ENCODE measurements around the gene GNAI1.

Gene GNAI1

DNA sequence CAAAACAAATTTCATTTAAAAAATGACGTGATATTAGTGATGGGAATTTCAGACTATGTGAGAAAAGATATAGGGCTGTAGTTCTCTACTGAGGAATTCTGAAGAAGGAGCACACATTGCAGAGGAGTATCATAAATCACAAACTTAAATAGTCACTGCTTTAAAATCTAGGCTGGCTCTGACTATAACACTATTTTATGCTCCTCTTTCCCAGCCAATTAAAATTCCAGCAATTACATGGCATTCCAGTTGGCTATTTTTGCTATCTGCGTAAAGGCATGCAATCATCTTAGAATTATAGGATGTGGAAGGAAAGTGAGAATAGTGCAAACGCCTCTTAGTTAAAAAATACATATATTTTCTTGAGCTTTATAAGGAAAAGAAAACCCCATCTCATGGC is 123.1 kb downstream of the GNAI1 start:
- no peak for DNase-seq

DNA sequence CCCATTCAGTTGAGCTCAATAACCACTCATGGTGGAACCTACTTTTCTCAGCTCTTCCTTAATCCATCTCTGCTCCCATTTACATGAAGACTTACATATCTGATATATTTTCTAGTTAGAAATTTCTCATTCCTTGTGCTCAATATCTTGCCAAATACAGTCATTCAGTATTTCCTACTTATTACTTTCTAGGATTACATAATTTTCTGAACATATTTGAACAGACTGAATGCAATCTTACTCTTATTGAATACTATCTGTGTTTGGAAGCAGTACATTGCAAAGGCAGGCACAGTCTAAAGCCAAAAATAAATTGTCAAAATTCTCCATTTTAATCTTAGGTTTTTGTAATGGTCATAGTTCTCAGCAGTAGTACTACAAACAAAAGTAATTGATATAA is 126.0 kb downstream of the GNAI1 start:
- DNase-seq, result no peak

DNA sequence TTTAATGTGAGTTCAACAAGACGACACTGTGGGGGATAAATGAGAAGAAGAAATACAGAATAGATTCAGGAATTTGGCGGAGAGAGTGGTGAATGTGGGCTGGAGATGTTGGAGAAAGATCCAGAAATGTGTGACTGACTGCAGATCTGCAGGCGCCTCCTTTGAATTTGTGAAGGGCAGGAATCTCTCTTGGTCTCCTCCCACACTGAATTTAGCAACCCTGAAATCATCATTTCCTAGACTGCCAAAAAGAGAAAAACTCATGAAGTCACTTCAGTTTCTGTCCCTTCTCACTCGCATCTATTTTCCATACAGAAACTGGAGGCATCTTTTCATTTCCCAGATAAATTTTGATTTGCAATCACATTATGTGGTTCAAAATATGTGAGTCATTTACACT is 128.7 kb downstream of the GNAI1 start:
- no peak for DNase-seq

DNA sequence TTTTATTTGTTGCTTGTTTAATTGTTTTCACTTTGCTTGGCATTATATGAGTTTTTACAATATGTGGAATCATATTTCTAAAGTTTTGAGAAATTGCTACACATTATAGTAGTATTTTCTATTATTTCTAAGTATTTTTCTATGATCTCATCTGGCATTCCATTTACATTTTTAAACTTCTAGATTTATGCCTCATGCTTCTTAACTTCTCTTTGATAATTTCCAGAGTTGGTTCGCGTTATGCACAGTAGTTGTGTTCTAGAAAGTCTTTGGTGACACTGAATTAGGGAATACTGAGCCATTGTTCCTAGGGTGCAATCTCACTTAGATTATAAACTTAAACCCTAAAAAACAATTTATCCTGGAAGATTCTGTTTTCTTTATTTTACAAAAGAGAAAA is 129.2 kb downstream of the GNAI1 start:
- no peak for DNase-seq

DNA sequence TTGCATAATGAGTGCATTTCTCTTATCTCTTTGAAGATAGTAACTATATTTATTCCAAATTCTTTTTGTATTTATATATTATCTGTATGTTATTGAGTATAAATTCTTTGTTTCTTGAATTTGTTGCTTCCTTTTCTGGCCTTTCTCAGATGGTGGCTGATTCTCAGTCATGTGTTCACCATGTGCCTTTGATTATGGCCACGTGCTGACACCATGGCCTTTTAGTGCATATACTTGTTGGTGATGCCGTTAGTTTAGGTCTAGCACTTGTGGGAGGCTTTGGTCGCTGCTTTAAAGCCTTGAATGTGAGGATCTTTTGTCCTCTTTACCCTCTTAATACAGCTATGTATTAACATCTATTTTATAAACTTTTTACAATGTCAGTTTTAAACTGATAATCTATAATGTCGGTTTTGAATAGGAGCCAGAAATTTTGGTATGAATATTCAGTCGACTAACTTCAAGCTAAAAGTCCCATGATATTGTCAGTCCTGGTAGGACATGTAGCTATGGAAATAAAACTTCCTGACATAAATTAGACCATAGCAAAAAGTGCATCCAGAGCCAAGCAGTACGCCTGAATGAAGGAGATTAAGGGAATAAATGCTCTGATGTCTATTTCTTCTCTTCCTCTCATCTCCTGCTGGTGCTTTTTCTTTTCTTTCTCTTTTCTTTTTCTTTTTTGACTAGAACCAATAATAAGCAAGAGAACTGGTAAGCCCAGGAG is 130.3 kb downstream of the GNAI1 start:
- no peak for DNase-seq

DNA sequence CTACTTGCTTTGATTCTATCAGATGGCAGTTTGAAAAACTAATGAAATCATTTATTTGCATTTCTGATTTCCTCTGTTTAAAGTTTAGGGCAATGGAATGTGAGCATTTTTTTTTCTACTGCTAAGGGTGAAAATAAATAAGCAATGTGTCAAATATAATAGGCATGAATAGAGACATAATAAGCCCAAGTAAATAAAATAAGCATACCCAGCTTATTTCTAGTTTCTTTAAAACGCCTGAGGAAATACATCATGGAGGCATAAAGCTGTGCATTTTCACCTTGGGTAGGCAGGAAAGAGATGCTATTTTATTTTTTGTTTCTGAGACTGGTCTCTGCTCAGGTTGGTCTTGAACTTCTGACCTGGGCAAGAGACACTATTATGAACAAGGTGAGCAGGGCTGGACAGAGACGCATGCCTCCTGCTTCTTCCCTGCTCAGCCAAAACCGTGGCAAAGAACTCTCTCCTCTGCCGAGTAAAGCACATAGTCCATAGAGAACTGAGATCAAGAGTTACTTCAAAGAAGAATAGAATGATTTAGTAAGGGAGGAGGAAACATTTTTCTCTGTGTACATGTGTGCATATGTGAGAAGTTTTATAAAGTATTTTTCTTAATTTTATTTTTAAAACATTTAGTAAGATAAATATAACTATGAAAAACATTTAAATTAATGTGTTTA is 138.1 kb downstream of the GNAI1 start:
- DNase-seq, result no peak

DNA sequence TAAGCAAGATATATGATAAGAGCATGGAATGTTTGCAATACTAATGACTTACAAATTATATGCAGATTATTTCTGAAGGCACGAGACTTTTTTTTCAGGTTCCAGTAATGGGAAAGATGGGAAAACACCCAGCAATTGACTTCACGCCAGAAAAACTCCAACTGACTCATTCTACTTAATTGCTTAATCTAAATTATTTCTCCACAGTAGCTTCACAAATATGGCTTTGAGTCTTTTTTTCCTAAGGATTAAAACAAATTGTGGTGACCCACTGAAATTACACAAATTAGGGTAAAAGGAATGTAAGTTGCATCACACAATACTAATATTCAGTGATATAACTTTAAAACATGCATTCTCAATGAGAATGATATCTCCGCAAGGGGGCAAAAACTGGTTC is 138.7 kb downstream of the GNAI1 start:
- DNase-seq, result no peak

DNA sequence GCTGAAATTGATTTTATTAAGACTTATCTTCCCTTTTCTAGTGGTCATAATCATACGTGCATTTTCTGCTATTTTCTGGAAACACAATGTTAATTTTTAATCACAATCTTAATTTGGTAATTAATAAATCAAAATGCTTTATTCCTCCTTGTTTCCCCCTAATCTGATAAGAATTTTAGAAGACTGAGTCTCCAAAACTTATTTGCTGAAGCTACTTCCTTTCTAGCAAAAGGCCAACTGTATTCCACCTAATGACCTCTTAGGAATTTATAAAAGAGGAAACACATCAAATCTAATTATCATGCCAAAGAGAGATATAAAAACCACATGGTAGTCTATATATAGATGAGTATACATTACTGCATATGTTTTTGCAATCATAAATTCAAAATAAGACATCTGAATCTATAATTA is 140.6 kb downstream of the GNAI1 start:
- DNase-seq, result no peak
